ENCODE measurements around the gene PLCG1. TPM values are rescaled to one million over a fixed set of nuclear protein-coding genes. Genes with fewer than 3 reads are reported as not detected.

The PLCG1 gene
- total and polyA plus RNA-seq, 2 donors (not counting 3 experiments of a cell fraction or from before 2014, with no cell fraction given): 164 to 224 TPM

- no peak overlapping the region for H2AFZ ChIP-seq (ENCODE audit: low read depth, low read length)
- no peaks in the 10 kb centered on the region for H3K9me1 ChIP-seq (replicated peaks; ENCODE audit: control insufficient read depth, extremely low read depth, insufficient read depth, low read length)
- ChIA-PET POLR2A (interaction anchor here (1.0 to 1.5 kb wide), 2 partner anchors 9 to 13 kb away, joined by 3 to 8 read pairs; no protein-coding TSS in a partner anchor), CTCF (interaction anchor here (0.8 to 3.8 kb wide), 12 partner anchors 8 to 260 kb away, joined by 3 to 26 read pairs (median 5); partner anchors contain the start of gene PLCG1)
- no TSS peak for BruUV-seq (replicated peaks)
- no peak for DNase-seq (ENCODE audit: low read depth, low spot score)
- H3K9me3 ChIP-seq (replicated peaks; ENCODE audit: control insufficient read depth, insufficient read depth, low read length): no peaks in the 10 kb centered on the region
- H4K20me1 ChIP-seq (replicated peaks; ENCODE audit: control insufficient read depth, extremely low read depth, insufficient read depth, low read length): peaks cover 3% of the 10 kb centered on the region
- dilution Hi-C loops (cut with MboI; ENCODE audit: extremely low pct_ligation_motif_present, low sequenced_read_pairs): no loop called here
- H3K4me1 ChIP-seq (ENCODE audit: control insufficient read depth, extremely low read depth, insufficient read depth, low read length): peaks cover 72% of the 10 kb centered on the region
- peak overlapping the region; percentile 96 for H3K27ac ChIP-seq (ENCODE audit: insufficient read depth, low read depth, low read length)
- peak overlapping the region; percentile 58 for H3K9ac ChIP-seq (replicated peaks; ENCODE audit: extremely low read depth, insufficient read depth, low read length)
- intact Hi-C loops (cut with micrococcal nuclease): loop anchor here (2.0 kb wide), 1 partner anchor 15 kb away; the partner anchor contains the start of gene PLCG1
- H3K36me3 ChIP-seq (ENCODE audit: control insufficient read depth in 2 of 2, extremely low read depth in 1 of 2, insufficient read depth in 2 of 2, low read length in 2 of 2): no peaks in the 10 kb centered on the region
- H3K27me3 ChIP-seq (ENCODE audit: control insufficient read depth in 2 of 2, insufficient read depth in 2 of 2, low read length in 2 of 2): no peaks in the 10 kb centered on the region
- TF ChIP-seq GATA2 (IDR thresholded peaks at IDR 0.05; ENCODE audit: insufficient read depth, insufficient read length, low read depth, low read length) (no peak), CTCF (IDR thresholded peaks at IDR 0.05; ENCODE audit: extremely low read depth in 1 of 2, insufficient read depth in 1 of 2, low read depth in 1 of 2, low read length in 2 of 2) (no peak), POLR2A (IDR thresholded peaks at IDR 0.05; ENCODE audit: low read depth, low read length) (no peak), MAX (IDR thresholded peaks at IDR 0.05; ENCODE audit: insufficient read depth, insufficient read length) (no peak), POLR2AphosphoS5 (IDR thresholded peaks at IDR 0.05; ENCODE audit: insufficient read depth, low read depth, low read length) (no peak), EZH2 (IDR thresholded peaks at IDR 0.05; ENCODE audit: borderline replicate concordance, low read depth, low read length, severe bottlenecking) (no peak), JUN (IDR thresholded peaks at IDR 0.05; ENCODE audit: borderline replicate concordance, insufficient read depth, insufficient read length, low read depth) (no peak), MYC (IDR thresholded peaks at IDR 0.05; ENCODE audit: low read depth, low read length) (no peak), FOS (IDR thresholded peaks at IDR 0.05; ENCODE audit: borderline replicate concordance, insufficient read depth, low read length) (no peak)
- peaks cover 97% of the 10 kb centered on the region for H3K79me2 ChIP-seq (ENCODE audit: control insufficient read depth, insufficient read depth, low read length)
- no peak overlapping the region for H3K4me3 ChIP-seq (replicated peaks in 1 of 3; ENCODE audit: insufficient read depth in 1 of 3, low read depth in 1 of 3, low read length in 3 of 3)
- peak overlapping the region; percentile 20 for H3K4me2 ChIP-seq (ENCODE audit: insufficient read depth, low read length)
- no peak for FAIRE-seq
Observed at GRCh38 chr20:41151134-41151869, 14.0 kb downstream of the PLCG1 start.

Data from endothelial cell of umbilical vein (primary cell).